DMS153 treated with DMSO at 0.1 percent for 48 hours (cell line): Measurements from ENCODE around the gene PPARG.
"Not testable (repeated sequence)": the region's sequence is repeated elsewhere in the genome, so short reads cannot be mapped to it uniquely, and the experiment has no call there.

Source experiments
- DNase-seq: peaks from one replicate; lab custom pipeline; 2025; ENCODE audit not compliant: unreplicated experiment; lab: John Stamatoyannopoulos, UW

The PPARG gene

GRCh38 chr3:12439161-12439940 lies 150.5 kb downstream of the PPARG start:
- DNase-seq, result no peak

- no peak for DNase-seq
These were observed 152.3 kb downstream of the PPARG start for GRCh38 chr3:12440927-12441714.

- no peak for DNase-seq
These were observed 154.0 kb downstream of the PPARG start for GRCh38 chr3:12442654-12443501.

GRCh38 chr3:12443781-12444522 lies 155.1 kb downstream of the PPARG start:
- DNase-seq, result no peak

- no peak for DNase-seq
These were observed 156.0 kb downstream of the PPARG start for GRCh38 chr3:12444582-12445471.

GRCh38 chr3:12445523-12446240 lies 156.8 kb downstream of the PPARG start:
- no peak for DNase-seq

- no peak for DNase-seq
These were observed 157.4 kb downstream of the PPARG start for GRCh38 chr3:12446298-12446697.

GRCh38 chr3:12447075-12447474 lies 158.2 kb downstream of the PPARG start:
- no peak for DNase-seq

- DNase-seq, result not testable (repeated sequence)
These were observed 159.7 kb downstream of the PPARG start for GRCh38 chr3:12448404-12449202.

GRCh38 chr3:12449889-12450682 lies 161.2 kb downstream of the PPARG start:
- DNase-seq, result no peak

- DNase-seq, result no peak
These were observed 162.6 kb downstream of the PPARG start for GRCh38 chr3:12451481-12451880.

- no peak for DNase-seq
These were observed 163.1 kb downstream of the PPARG start for GRCh38 chr3:12451960-12452359.

GRCh38 chr3:12452361-12453330 lies 163.8 kb downstream of the PPARG start:
- DNase-seq, result no peak

GRCh38 chr3:12454076-12454815 lies 165.4 kb downstream of the PPARG start:
- no peak for DNase-seq

- DNase-seq, result no peak
These were observed 165.9 kb downstream of the PPARG start for GRCh38 chr3:12454816-12455121.

GRCh38 chr3:12455740-12456139 lies 166.9 kb downstream of the PPARG start:
- DNase-seq, result no peak
